GM12875 (cell line): ENCODE data around the gene POLRMT.

Experiments
- H3K4me3 ChIP-seq: one replicate; pipeline ENCODE4 v1.5.1; 2011; ENCODE audit warnings: low read depth, low read length, control low read depth
- TF ChIP-seq, protein P1 (sequence below): IDR thresholded peaks from 2 replicates; pipeline ENCODE4 v1.5.1; 2011; ENCODE audit warnings: low read depth, mild to moderate bottlenecking, control low read depth, inconsistent platforms, low read length, moderate library complexity, borderline replicate concordance; ENCODE audit not compliant: insufficient read depth

Gene POLRMT

GRCh38 chr19:648904-649801 is 15.8 kb upstream of the POLRMT start:
- TF ChIP-seq, protein P1, sequence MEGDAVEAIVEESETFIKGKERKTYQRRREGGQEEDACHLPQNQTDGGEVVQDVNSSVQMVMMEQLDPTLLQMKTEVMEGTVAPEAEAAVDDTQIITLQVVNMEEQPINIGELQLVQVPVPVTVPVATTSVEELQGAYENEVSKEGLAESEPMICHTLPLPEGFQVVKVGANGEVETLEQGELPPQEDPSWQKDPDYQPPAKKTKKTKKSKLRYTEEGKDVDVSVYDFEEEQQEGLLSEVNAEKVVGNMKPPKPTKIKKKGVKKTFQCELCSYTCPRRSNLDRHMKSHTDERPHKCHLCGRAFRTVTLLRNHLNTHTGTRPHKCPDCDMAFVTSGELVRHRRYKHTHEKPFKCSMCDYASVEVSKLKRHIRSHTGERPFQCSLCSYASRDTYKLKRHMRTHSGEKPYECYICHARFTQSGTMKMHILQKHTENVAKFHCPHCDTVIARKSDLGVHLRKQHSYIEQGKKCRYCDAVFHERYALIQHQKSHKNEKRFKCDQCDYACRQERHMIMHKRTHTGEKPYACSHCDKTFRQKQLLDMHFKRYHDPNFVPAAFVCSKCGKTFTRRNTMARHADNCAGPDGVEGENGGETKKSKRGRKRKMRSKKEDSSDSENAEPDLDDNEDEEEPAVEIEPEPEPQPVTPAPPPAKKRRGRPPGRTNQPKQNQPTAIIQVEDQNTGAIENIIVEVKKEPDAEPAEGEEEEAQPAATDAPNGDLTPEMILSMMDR: no peak
- H3K4me3 ChIP-seq: no peak overlapping the region

- TF ChIP-seq, protein P1: no peak
- no peak overlapping the region for H3K4me3 ChIP-seq
These were observed 15.0 kb upstream of the POLRMT start for GRCh38 chr19:648305-648704.

- H3K4me3 ChIP-seq: no peak overlapping the region
- TF ChIP-seq, protein P1: no peak
These were observed 14.4 kb upstream of the POLRMT start for GRCh38 chr19:647566-648284.

DNA sequence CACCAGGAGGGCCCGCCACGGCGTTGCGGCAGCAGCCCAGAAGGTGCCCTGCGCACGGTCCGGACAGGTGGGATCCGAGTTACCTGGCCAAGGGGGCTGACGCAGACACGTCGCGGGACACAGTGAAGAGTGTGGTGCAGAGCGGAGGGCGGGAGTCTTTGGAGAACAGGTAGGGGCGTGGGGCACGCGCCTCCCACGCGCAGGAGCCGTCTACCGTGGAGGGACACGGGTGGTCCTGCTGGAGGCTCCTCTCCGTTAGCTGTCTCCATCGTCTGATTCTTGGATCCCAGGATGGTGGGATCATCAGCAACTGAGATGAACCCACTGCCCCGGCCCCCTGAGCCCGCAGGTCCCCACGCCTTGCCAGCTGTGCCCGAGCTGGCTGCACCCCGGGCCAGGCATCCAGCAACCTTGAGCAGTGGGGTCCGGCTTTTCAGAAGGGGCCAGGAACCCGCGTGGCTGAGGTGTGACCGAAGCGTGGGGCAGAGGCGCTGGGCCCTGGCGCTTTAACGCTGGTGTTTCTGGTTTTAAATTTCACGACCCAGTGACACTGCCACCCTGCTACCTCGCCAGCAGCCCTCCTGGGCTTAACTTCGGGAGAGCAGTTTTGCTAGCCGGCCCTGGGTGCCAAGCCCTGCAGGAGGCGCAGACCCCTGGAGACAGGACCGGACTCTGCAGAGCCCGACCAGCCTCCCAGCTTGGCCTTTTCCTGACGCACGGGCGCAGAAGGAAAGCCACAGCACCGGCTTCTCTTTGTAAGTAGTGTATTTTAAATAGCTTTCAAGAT is 13.6 kb upstream of the POLRMT start:
- TF ChIP-seq, protein P1: no peak
- H3K4me3 ChIP-seq: no peak overlapping the region

- TF ChIP-seq, protein P1: no peak
These were observed 12.8 kb upstream of the POLRMT start for GRCh38 chr19:645912-646778.

GRCh38 chr19:644789-645188 is 11.5 kb upstream of the POLRMT start:
- TF ChIP-seq, protein P1: no peak
- H3K4me3 ChIP-seq: no peak overlapping the region

More at GRCh38 chr19:645912-646778, 12.8 kb upstream of the POLRMT start:
- H3K4me3 ChIP-seq: no peak overlapping the region
